Putamen (tissue), 1 donor: ENCODE measurements around the gene OPN5.
"Not testable (repeated sequence)": the region's sequence is repeated elsewhere in the genome, so short reads cannot be mapped to it uniquely, and the experiment has no call there.

Experiments
- DNase-seq: peaks from one replicate; pipeline ENCODE4 v3.0.0-alpha.2; 2016; ENCODE audit warnings: low spot score

The OPN5 gene, protein sequence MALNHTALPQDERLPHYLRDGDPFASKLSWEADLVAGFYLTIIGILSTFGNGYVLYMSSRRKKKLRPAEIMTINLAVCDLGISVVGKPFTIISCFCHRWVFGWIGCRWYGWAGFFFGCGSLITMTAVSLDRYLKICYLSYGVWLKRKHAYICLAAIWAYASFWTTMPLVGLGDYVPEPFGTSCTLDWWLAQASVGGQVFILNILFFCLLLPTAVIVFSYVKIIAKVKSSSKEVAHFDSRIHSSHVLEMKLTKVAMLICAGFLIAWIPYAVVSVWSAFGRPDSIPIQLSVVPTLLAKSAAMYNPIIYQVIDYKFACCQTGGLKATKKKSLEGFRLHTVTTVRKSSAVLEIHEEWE

DNA sequence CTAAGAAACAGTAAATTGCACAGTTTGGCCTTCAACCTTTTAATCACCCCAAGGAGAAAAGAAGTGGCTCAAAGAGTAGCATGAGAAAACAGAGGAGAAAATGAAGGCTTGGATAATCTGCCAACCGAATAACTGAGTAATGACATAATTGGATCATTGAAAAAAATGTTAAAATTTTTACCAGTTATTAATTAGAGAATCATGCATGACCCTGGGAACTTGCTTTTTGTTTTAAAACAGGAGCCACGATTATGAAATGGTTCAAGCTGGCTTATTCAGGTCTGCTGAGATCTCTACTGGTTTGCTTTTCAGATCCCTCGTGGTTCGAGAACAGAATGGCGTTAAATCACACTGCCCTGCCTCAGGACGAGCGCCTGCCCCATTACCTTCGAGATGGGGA is at the start of gene OPN5:
TSS of gene OPN5 (plus strand) at position 301 of the 400 bp plus-strand sequence. CDS start at position 336, 35 bp downstream.
- DNase-seq = no peak

DNA sequence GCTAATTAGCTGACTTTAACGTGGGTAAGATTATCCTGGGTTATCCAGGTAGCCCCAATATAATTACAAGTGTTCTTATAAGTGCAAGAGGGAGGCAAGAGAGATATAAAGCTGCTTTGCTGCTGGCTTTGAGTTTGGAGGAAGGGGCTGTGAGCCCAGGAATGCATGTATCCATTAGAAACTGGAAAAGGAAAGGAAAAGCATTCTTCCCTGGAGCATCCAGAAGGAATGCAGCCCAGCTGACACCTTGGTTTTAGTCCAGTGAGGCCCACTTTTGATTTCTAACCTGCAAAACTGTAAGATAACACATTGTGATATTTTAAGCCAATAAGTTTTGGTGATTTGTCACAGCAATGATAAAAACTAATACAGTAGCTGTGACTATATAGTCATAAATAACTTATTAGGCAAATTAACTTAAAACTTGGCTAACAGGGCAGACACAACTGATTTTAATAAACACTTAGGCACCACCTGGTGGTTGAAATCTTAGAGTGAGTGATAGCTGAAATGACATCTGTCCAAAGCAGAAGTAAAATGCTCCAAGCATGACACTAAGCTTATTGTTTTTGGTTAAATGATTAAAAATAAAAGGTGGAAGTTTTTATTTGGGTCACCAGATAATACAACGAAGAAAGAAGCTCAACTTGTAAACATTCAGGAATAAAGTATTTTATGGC is 47.8 kb upstream of the OPN5 start:
- no peak for DNase-seq

DNA sequence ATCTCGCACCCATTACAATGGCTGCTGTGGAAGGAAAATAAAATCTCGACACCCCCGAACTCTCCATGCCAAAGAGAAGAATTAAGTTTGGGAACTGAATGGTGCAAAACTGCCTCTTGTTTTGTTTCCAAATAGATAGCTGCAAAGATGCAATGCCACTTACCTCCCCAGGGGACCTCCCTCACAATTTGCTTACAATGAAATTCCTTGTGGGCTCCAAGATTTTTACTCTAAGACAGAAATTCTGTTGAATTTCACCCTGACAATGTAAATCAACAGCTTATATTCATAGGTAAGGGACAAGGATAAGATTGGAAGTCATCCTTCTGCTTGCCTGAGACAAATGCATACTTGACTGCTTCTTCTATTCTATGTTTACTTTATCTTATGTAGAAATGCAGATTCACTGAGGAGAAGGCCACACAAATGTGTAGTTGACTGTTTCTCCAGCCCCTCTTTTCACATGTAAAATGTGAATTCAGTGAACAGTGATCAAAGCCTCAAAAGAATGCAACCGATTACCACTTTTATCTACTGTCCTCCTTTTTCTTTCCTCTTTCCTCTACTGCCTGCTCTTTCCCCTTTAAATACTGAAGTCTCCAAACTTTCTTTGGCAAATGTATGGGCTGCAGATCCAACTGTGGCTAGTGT is 46.9 kb upstream of the OPN5 start:
- DNase-seq = no peak

DNA sequence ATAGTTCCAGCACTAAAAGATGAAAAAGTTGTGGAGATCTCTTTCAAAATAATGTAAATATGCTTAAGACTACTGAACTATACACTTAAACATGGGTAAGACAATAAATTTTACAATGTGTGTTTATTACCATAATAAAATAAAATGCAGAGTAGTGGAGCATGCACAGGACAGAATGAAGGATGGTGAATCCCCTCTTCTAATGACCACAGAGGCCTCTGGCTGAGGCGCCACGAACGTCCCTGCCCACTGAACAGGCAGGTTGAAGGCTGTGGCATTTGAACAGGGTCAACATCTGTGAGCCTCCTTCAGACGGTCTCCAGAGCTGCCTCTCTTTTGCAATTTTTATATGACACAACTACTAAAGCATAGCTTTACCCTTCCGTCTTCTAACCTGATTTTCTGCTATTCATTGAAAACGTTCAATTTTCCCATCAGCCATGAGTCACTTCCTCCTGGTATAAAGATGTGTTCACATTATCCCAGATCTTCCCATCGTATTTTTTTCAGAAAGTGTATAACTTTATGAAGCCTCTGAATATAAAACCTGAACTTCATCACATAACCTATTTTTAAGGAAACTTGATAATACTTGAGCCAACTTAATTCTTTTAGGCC is 45.6 kb upstream of the OPN5 start:
- DNase-seq = no peak

DNA sequence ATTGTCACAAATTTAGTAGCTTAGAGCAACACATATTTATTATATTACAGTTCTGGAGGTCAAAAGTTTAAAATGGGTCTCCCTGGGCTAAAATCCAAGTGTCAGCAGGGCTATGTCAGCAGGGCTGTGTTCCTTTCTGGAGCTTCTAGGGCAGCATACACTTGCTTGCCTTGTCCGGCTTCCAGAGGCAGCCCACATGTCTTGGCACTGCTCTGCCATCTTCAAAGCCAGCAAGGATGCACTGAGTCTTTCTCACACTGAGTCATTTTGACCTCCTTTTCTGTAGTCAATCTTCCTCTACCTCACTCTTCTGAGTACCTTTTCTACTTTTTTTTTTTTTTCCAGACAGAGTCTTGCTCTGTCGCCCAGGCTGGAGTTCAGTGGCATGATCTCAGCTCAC is 44.4 kb upstream of the OPN5 start:
- DNase-seq = no peak

DNA sequence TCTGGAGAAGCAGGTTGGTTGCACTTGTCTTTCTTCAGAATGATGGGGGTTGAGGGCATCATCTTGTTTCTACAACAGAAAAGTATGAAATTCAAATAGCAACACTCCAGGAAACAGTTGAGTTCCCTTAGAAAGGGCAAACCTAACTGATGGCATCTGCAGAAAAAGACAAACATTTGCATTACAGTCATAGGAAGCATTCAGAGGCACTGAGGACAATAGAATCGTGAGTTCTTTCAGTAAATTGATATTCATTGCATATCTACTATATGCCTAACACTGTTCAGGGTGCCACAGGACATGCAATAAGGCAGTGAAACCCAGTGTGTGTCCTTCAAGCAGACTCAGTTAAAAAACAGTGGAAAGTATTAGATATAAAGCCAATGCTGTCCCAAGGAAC is 41.1 kb upstream of the OPN5 start:
- DNase-seq = no peak

DNA sequence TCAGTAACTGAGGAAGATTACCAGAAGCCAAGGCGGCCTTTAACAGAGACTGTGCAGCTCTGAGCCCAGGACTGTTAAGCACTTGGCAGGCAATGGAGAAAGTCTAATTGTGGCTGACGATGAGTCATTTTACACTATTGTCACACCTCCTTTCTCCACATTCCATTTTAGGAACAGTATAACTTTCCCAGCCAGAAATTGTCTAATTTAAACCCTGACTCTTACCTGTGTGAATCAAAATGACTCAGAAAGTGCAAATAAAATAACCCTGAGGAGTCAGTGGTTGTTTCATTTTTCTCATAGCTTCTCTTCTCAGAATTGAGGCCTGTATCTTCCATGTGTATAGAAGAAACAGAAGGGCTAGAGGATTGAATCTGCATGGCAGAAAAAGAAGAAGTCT is 40.0 kb upstream of the OPN5 start:
- DNase-seq = peak; percentile 58

DNA sequence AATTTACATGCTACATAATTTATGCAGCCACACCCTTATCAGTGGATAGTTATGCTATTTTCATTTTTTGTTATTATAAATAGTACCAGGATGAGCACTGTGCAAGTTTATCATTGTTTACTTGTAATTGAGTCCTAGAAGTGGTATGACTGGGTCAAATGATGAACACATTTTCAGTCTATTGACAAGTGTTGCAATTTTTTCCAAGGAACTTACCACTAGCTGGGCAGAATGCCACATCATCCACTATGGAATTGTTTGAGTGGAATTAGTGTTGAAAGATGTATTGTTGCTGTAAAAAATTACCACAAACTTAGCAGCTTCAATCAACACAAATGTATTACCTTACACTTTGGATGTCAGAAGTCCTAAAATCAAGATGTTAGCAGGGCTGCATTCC is 38.1 kb upstream of the OPN5 start:
- DNase-seq = no peak

DNA sequence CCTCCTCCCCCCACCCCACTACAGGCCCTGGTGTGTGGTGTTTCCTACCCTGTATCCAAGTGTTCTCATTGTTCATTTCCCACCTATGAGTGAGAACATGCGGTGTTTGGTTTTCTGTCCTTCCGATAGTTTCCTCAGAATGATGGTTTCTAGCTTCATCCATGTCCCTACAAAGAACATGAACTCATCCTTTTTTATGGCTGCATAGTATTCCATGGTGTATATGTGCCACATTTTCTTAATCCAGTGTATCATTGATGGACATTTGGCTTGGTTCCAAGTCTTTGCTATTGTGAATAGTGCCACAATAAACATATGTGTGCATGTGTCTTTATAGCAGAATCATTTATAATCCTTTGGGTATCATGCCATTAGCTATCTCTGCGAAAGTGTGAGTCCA is 36.6 kb upstream of the OPN5 start:
- not testable (repeated sequence) for DNase-seq

DNA sequence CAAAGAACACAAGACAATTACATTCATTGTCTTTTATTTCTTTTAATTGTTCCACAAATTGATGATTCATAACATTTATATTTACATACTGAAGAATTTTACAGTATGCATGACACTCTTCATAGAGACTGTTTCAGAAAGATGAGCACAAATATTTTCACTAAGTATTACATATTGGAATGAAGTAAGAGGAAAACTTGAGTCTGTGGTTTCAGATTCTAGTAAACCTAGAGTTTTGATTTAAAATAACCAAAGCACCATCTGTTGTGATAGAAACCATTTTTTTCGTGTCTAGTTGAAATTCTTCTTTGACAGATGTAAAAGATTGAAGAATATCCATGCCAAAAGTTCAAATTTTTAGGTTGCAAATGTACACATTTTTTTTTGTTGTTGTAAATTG is 32.1 kb upstream of the OPN5 start:
- DNase-seq = no peak

DNA sequence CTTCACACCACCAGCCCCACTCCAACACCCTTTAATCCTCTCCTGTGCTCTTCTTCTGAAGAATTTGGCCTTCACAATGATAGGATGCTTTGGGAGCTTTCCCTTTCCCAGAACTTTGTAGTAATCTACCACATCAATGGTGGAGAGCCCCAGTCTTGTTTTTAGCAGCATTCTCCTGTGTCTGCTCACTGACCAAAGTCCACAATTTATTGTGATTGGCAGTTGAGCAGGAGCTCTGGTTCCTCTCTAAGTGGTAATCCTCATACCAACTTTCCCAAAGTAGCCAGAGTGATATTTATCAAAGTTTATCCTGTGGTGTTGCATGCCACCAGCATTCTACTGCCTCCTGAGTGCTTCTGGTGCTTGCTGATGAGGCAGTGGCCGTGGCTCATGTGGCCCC is 29.0 kb upstream of the OPN5 start:
- DNase-seq = no peak

DNA sequence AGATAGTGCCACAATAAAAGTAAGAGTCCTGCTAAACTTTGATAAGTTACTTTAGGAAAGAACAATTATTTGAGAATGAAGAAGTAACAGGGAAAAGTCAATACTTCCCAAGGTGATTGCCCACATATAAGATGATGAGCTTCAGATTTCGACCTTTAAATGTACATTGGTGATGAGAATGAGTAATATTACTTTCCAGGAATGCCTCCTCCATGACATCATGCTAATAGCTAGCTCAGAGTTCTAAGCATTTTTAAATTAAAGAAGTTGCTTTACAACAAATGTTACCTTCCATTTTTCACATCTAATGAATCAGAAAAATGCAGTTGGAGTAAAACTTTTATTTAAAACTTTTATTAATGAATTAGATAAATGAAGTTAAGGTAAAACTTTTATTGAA is 22.5 kb upstream of the OPN5 start:
- DNase-seq = no peak

DNA sequence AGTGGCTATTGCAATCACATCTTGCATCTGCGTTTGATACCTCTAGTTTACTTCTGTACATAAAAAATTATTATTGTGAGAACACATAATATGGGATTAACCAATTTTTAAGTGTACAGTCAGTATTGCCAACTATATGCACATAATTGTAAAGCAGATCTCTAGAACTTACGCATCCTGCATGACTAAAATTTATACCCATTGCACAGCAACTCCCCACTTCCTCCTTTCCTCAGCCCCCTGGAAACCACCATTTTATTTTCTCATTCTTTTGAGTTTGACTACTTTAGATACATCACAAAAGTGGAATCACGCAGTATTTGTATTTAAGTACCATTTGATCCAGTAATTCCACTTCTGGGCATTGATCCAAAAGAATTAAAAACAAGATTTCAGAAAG is 19.3 kb upstream of the OPN5 start:
- no peak for DNase-seq

DNA sequence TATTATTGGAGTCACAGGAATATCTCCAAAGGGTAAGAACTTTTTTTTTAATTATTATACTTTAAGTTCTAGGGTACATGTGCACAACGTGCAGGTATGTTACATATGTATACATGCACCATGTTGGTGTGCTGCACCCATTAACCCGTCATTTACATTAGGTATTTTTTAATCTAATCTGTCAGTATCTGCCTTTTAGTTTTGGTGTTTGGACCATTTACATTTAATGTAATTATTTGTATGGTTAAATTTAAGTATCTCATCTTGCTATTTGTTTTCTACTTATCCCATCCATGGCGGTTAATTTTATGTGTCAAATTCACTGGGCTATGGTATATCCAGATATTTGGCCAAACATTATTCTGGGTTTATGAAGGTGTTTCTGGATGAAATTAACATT is 15.4 kb upstream of the OPN5 start:
- no peak for DNase-seq

DNA sequence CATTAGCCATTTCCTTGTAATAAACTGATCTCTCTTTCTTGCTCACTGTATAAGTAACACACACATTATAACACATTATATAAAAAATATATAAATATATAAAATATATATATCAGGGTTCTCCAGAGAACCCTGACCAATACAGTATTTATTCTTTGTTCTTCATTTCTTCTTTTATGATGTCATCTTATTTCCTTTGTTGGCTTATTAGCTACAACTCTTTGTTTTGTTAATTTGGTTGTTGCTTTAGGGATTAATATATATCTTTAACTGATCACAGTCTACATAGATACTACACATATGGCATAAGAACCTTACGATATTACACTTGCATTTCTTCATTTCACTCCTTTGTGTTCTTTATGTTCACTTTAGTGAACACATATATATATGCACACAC is 14.7 kb upstream of the OPN5 start:
- DNase-seq = no peak

DNA sequence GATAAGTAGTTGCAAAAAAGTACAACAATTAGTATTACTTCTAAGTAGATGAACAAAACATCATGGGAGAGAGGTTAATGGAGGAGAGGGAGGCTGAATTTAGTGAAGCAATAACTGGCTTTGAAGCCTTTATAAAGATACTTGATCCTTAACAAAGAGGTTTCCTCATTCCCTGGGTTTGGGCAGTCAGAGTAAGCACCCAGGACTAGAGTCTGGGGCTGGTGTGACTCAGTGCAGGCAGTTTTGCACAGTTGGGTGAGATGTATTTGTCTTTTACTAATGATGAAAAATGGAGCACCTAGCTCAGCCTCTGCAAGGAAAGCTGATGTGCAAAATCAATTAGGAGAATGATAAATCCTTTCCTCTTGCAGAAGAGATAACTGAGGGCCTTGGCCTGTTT is 11.8 kb upstream of the OPN5 start:
- no peak for DNase-seq

DNA sequence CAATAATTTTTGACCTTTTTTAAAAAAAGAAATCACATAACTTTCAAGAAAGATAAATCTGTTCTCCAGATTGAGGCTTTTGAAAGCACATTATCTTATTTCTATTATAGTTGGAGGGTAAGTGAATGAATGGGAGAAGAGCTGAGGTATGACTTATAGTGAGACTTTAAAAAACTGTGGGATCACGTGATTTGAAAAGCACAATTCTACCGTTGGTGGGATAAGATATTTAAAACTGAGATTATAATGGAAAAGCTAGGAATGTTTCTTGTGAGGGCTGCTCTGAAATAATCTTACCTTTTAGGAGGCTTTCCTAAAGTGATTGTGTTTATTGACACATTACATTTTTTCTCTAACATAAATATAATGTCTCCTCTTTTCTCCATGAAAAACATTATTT is 9.5 kb upstream of the OPN5 start:
- DNase-seq = no peak

DNA sequence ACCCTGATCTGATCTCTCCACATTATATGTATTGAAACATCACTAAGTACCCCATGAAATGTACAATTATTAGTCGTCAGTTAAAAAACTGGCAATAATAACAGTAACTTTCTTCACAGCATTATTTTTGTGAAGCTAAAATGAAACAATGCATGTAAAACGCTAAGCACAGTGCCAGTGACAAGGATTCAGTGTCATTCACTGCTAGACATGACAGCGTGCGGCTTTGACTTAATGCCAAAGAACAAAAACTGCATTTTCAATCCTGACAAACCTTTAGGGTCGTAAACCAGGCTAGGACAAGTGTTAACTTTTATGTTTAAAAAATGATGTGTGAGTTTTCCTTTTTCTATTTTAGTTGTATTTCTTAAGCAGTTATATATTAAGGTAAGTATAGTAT is 8.8 kb upstream of the OPN5 start:
- DNase-seq = no peak

DNA sequence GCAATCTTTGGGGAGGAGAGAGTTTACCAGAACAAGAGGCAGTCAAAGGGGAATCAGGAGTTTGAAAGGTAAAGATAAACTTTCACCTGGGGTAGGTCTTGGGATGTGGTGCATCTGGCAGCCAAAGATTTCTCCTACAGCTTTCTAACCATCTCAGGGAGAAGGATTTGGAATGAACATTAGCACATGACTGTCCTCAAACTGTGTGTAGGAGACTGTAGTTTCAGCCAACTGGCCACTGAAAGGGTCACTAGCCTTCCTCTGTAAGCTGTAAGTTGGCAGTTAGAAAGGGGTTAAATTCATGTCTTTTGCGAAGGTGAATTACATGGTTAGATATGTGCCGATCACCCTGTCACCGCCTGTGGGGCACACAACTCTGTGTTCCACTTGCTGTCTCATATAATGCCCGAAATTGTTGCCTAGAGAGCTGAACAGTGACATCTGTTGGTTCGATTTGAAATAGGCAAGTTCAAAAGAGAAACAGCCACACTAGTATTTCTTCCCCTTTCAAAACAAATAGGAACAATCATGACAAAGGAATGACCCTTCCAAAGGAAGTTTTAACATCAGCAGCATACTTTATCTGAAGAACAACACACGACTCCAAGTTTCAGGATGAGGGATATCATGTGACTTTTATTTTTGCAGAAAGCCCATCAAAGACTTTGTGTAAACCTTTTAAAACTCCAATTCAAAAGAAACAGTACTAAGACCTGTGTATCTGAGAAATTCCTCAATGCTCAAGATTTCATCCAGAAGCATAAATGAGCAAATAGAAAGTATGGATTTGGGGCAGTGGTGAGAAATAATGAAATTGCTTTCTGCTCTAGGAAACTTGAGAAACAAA is 1.1 kb upstream of the OPN5 start:
- DNase-seq = peak; percentile 36

DNA sequence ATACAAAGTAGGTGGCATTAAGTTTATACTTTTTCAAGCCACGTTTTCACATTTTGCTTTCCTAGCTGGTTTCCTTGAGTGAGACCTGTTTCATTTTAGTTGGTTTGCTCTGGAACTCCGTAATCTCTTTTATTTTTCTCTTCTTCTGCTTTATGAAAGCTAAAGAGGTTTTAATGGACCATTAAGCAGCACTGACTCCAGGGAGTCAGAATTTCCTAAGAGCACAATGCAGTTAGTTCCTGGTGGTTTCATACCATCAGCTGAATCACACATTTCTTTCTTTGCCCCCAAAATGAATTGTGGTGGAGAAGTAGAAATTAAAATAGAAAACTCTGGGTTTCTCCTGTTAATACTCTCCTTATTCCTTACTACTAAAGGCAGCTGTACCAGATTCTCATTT is 3.4 kb downstream of the OPN5 start:
- DNase-seq = no peak

DNA sequence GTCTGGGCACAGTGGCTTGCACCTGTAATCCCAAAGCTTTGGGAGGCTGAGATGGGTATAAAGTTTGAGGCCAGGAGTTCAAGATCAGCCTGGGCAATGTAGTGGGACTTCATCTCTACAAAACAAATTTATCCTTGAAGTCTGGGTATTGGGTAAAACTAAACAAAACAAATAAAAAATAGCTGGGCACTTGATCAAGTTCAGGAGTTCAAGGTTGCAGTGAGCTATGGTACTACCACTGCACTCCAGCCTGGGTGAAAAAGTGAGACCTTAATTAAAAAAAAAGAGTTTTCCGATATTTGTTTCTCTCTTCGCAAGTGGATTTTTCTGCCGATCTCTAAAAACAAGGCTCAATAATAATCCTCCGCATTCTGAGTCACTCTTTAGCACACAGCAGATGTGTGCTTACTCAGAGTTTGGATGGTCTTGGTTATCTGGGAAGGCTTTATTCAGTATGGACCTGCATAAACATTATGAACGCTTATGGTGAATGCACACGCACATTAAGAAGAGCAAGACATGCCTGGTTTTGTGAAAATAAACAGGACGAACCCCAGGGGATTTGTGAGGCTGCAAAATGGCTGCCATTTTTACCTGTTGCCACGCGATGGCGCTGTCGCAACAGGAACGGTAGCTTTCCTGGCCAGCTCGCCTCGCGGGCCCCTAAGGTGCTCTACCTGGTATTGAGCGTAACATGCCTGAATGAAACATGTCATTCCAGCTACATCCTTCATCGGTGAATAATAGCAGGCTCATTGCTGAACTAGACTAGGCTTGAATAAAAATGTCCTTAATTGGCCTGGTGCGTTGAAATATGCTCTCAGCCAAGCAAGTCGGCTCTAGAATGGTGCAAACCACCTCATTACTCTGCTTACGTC is 6.0 kb downstream of the OPN5 start:
- DNase-seq = peak; percentile 31
